ENCODE measurements around the gene IGFL4.

IGFL4 gene

GRCh38 chr19:46019270-46019669, 21.5 kb downstream of the IGFL4 start:
- no peaks in the 10 kb centered on the region for H3K9me3 Mint-ChIP-seq
- H3K27me3 Mint-ChIP-seq, result peaks cover 32% of the 10 kb centered on the region
- H3K4me1 Mint-ChIP-seq (ENCODE audit: low read depth), result peaks cover 17% of the 10 kb centered on the region
- peaks cover 3% of the 10 kb centered on the region for H3K36me3 Mint-ChIP-seq (ENCODE audit: low read depth)
- H3K27ac Mint-ChIP-seq, result no peak overlapping the region
- H3K4me3 Mint-ChIP-seq, result no peak overlapping the region
- no peak for DNase-seq

DNA sequence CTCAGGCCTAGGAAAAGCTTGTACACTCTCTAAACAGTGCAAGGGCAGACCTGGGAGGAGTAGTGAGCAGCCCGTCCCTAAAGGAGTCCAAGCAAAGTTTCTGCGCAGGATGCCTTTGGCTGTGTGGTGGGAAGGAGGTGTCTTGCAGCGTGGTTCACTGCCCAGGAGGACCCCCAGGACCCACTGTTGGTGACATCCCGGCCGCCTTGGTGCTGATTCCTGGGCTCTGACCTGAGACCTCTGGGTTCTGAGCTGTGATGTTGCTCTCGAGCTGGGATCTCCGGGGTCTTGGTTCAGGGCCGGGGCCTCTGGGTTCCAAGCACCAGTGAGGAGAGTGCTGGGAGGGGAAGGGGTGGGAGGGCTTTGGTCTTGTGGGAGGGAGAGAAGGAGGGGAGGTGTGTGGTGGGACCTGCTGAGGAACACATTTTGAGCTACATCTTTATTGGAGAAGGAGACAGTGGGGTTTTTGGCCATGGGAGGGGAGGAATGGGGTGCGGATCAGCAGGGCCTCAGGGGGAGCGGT, 22.0 kb downstream of the IGFL4 start:
- DNase-seq, result no peak
- H3K27me3 Mint-ChIP-seq, result peaks cover 31% of the 10 kb centered on the region
- H3K27ac Mint-ChIP-seq, result no peak overlapping the region
- H3K36me3 Mint-ChIP-seq (ENCODE audit: low read depth), result peaks cover 3% of the 10 kb centered on the region
- H3K9me3 Mint-ChIP-seq, result no peaks in the 10 kb centered on the region
- H3K4me1 Mint-ChIP-seq (ENCODE audit: low read depth), result peaks cover 17% of the 10 kb centered on the region
- H3K4me3 Mint-ChIP-seq, result no peak overlapping the region

DNA sequence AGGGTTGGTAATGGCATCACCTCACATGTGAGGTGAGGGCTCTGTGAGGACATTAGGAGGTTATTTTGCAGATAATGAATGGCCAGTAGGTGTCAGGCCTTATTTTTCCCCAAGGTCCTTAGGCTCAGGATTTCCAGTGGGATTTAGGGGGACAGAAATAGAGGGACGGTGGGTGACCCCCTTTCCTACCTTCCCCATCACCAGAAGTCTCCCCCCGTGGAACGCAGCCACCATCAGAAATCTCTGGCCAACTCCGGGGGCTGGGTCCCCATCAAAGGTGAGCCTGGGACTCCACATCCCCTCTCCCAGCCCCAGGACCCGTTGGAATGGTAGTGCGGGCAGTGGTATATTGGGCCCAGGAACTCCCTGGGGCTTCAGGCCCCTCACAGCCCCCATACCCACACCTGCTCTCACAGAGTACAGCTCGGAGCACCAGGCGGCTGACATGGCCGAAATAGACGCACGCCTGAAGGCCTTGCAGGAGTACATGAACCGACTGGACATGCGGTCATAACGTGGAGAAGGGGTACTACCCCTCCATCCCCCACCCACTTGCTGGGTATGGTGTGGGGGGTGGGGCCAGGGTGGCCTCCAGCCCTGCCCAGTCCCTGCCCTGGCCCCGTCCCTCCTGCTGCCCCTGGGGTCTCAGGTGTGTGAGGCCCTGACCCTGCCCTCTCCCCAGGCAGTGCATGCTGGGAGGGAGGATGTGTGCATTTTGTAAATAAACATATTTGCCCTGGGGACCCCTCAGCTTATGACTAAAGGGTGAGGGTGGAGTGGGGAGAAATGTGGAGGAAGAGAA, 22.7 kb downstream of the IGFL4 start:
- Mint-ChIP-seq H3K4me1 (ENCODE audit: low read depth) (peaks cover 17% of the 10 kb centered on the region), H3K27ac (no peak overlapping the region), H3K9me3 (no peaks in the 10 kb centered on the region), H3K4me3 (no peak overlapping the region), H3K27me3 (peaks cover 26% of the 10 kb centered on the region), H3K36me3 (ENCODE audit: low read depth) (peaks cover 3% of the 10 kb centered on the region)
- DNase-seq, result no peak

- H3K4me3 Mint-ChIP-seq, result peak overlapping the region; percentile 45
- H3K36me3 Mint-ChIP-seq (ENCODE audit: low read depth), result peaks cover 3% of the 10 kb centered on the region
- peaks cover 19% of the 10 kb centered on the region for H3K27me3 Mint-ChIP-seq
- H3K9me3 Mint-ChIP-seq, result no peaks in the 10 kb centered on the region
- H3K27ac Mint-ChIP-seq, result no peak overlapping the region
- no peak for DNase-seq
- H3K4me1 Mint-ChIP-seq (ENCODE audit: low read depth), result peaks cover 17% of the 10 kb centered on the region
These were observed 23.7 kb downstream of the IGFL4 start for GRCh38 chr19:46017095-46017429.

DNA sequence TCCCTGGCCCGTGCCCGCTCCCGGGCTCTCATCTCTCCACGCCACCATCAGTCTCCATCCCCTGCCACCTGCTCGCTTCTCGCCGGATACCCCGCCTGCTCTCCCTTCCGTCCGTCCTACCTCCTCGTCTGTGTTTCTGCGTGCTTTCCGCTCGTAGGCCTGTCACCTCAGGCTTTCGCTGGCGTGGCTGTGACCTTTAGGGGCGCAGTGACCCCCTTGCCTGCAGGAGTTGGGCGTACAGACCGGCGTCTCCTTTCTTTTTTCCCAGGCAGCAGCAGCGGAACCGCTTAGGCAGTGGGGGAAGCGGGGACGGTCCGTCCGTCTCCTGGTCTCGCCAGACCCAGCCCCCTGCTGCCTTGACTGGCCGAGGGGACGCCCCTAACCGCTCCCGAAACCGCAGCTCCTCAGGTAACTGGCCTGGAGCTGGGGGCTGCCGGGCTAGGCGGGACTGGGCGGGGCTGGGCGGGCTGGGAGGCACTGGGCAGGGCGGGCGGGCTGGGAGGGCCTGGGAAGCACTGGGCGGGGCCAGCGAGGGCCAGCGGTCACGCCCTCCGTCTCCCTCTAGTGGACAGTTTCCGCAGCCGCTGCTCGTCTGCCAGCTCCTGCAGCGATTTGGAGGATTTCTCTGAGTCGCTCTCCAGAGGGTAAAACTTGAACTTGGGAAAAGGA, 24.2 kb downstream of the IGFL4 start:
- Mint-ChIP-seq H3K9me3 (no peaks in the 10 kb centered on the region), H3K27me3 (peaks cover 19% of the 10 kb centered on the region), H3K4me1 (ENCODE audit: low read depth) (peaks cover 17% of the 10 kb centered on the region), H3K27ac (no peak overlapping the region), H3K4me3 (peak overlapping the region; percentile 78), H3K36me3 (ENCODE audit: low read depth) (peaks cover 4% of the 10 kb centered on the region)
- DNase-seq, result peak; percentile 88

DNA sequence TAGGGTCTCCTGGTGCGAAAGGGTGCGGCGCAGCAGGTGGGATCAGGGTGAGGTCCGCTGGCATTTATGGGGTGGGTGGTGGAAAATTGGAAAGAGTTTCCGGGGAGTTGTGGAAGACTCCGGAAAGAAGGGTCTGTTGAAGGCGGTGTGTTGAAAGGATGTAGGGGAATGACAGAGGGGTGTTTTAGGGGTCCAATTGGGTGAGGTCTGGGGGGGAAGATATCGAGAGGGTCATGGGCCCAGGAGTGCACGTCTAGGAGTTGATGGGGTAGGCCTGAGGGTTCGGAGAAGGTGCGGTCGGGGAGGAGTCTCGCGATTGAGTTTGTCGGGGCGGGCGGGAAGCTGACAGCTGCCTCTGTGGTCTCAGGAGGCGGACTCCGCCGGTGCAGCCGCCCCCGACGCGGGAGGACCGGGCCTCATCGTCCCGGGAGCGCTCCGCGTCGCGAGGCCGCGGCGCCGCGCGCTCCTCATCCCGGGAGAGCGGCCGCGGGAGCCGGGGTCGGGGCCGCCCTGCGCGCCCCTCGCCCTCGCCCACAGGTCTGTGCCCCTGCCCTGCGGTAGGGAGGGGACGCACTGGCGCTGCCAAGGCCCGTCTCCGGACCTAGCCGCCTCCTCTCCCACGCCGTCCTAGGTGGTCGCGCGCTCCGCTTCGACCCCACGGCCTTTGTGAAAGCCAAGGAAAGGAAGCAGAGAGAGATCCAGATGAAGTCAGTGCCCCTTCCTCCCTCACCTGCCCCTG, 24.9 kb downstream of the IGFL4 start:
- DNase-seq, result peak; percentile 60
- H3K4me3 Mint-ChIP-seq, result peak overlapping the region; percentile 78
- no peaks in the 10 kb centered on the region for H3K9me3 Mint-ChIP-seq
- no peak overlapping the region for H3K27ac Mint-ChIP-seq
- H3K36me3 Mint-ChIP-seq (ENCODE audit: low read depth), result peaks cover 8% of the 10 kb centered on the region
- H3K27me3 Mint-ChIP-seq, result peaks cover 19% of the 10 kb centered on the region
- peaks cover 17% of the 10 kb centered on the region for H3K4me1 Mint-ChIP-seq (ENCODE audit: low read depth)

DNA sequence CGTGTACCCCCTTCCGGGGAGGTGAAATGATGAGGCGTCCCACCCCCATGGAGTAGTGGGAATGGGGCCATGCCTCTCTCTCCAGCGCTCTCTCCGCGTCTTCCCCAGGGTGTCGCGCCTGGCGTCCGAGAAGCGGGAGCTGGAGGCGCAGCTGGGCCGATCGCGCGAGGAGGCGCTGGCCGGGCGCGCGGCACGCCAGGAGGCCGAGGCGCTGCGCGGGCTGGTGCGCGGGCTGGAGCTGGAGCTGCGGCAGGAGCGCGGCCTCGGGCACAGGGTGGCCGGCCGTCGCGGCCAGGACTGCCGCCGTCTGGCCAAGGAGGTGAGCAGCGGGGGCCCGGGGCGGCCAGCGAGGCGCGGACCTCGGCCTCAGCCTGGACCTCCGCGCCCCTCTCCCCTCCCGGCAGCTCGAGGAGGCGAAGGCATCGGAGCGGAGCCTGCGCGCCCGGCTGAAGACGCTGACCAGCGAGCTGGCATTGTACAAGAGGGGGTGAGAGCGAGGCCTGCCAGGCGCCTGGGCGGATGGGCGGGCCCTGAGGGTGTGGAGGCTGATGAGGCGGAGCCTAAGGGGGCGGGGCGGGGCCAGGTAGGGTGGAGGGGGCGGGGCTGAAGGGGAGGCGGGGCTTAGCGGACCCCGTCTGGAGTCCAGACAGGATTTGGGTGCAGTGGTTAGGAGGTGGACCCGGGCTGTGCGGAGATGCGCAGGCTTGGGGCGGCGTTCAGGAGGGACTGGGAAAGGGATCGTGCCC, 25.7 kb downstream of the IGFL4 start:
- no peaks in the 10 kb centered on the region for H3K9me3 Mint-ChIP-seq
- H3K4me3 Mint-ChIP-seq, result peak overlapping the region; percentile 40
- no peak overlapping the region for H3K27ac Mint-ChIP-seq
- peak; percentile 78 for DNase-seq
- H3K36me3 Mint-ChIP-seq (ENCODE audit: low read depth), result peaks cover 15% of the 10 kb centered on the region
- H3K4me1 Mint-ChIP-seq (ENCODE audit: low read depth), result peaks cover 17% of the 10 kb centered on the region
- H3K27me3 Mint-ChIP-seq, result peaks cover 19% of the 10 kb centered on the region

- peaks cover 17% of the 10 kb centered on the region for H3K4me1 Mint-ChIP-seq (ENCODE audit: low read depth)
- peaks cover 19% of the 10 kb centered on the region for H3K27me3 Mint-ChIP-seq
- DNase-seq, result no peak
- peak overlapping the region; percentile 15 for H3K4me3 Mint-ChIP-seq
- no peak overlapping the region for H3K27ac Mint-ChIP-seq
- H3K9me3 Mint-ChIP-seq, result no peaks in the 10 kb centered on the region
- H3K36me3 Mint-ChIP-seq (ENCODE audit: low read depth), result peaks cover 20% of the 10 kb centered on the region
These were observed 26.3 kb downstream of the IGFL4 start for GRCh38 chr19:46014534-46014933.

GRCh38 chr19:46009530-46010510, 31.0 kb downstream of the IGFL4 start:
- H3K36me3 Mint-ChIP-seq (ENCODE audit: low read depth), result peaks cover 48% of the 10 kb centered on the region
- peaks cover 9% of the 10 kb centered on the region for H3K27me3 Mint-ChIP-seq
- peak; percentile 79 for DNase-seq
- H3K9me3 Mint-ChIP-seq, result no peaks in the 10 kb centered on the region
- H3K4me3 Mint-ChIP-seq, result no peak overlapping the region
- H3K4me1 Mint-ChIP-seq (ENCODE audit: low read depth), result peaks cover 4% of the 10 kb centered on the region
- H3K27ac Mint-ChIP-seq, result no peak overlapping the region

DNA sequence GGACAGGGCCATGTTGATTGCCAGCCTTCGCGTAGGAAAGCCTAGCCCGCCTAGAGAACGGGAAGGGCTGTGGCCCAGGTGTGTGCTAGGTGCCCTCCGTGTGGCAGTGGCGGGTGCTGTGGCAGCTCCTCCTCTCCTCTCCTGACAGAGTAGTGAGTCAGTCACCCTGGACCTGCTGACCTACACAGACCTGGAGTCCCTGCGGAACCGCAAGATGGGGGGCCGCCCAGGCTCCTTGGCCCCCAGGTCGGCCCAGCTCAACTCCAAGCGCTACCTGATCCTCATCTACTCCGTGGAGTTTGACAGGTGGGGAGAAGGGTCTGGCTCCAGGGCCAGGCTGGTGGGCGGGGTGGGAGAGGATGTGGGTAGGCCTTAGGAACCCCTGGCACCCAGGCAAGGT, 34.4 kb downstream of the IGFL4 start:
- Mint-ChIP-seq H3K4me1 (ENCODE audit: low read depth) (no peaks in the 10 kb centered on the region), H3K27me3 (no peaks in the 10 kb centered on the region), H3K36me3 (ENCODE audit: low read depth) (peaks cover 52% of the 10 kb centered on the region), H3K4me3 (no peak overlapping the region), H3K27ac (no peak overlapping the region), H3K9me3 (no peaks in the 10 kb centered on the region)
- no peak for DNase-seq

DNA sequence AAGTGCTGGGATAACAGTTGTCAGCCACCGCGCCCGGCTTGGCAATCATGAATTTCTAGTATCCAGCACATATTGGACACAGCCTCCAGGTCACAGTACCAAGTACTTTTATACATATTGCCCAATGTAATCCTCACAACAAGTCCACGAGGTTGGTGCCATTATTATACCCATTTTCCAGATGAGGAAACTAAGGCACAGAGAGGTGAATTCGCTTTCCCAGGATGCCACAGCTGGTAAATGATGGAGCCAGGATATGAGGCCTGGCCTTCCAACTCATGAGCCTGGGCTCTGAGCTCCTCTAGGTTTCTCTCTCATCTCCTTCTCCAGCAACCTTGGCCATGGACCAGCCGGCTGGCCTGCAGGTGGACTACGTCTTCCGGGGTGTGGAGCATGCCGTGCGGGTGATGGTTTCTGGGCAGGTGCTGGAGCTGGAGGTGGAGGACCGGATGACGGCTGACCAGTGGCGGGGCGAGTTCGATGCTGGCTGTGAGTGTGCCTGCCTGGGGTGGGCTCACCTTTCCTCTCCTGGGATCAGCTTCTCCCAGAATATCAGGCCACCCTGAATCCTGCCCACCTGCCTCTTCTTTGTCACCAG, 38.0 kb downstream of the IGFL4 start:
- peaks cover 23% of the 10 kb centered on the region for H3K4me1 Mint-ChIP-seq (ENCODE audit: low read depth)
- no peak overlapping the region for H3K27ac Mint-ChIP-seq
- H3K9me3 Mint-ChIP-seq, result no peaks in the 10 kb centered on the region
- H3K4me3 Mint-ChIP-seq, result no peak overlapping the region
- peaks cover 36% of the 10 kb centered on the region for H3K36me3 Mint-ChIP-seq (ENCODE audit: low read depth)
- DNase-seq, result no peak
- no peaks in the 10 kb centered on the region for H3K27me3 Mint-ChIP-seq

GRCh38 chr19:46000491-46001246, 40.1 kb downstream of the IGFL4 start:
- H3K36me3 Mint-ChIP-seq (ENCODE audit: low read depth), result peaks cover 25% of the 10 kb centered on the region

More at GRCh38 chr19:46000491-46001246, 40.1 kb downstream of the IGFL4 start:
- Mint-ChIP-seq H3K27me3 (no peaks in the 10 kb centered on the region), H3K4me1 (ENCODE audit: low read depth) (peaks cover 31% of the 10 kb centered on the region), H3K9me3 (no peaks in the 10 kb centered on the region), H3K4me3 (peak overlapping the region; percentile 63), H3K27ac (no peak overlapping the region)
- peak; percentile 67 for DNase-seq

Data from activated T-cell treated with anti-CD3 and anti-CD28 coated beads, Interleukin-2, amount 50 U/mL, for 24 hours (primary cell).